ENCODE data around the gene RALY.

Gene RALY

DNA sequence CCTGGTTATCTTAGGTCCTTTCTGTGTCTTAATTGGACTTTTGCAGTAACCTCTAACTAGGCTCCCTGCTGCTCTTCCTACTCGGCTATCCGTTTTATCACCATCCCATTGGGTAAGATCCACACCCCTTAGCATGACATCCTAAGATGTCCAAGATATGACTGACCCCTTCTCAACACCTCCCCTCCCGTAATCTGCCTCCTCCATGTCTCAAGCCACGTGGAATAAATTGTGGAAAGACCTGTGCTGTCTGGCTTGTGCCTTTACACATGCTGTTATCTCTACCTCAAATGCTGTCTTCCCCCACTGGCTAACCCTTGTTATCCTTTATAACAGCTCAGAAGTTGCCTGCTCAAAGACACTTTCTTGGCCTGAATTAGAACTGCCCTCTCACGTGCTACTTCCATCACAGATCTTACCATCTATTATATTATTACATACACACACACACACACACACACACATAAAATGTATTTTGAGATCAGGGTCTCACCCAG is 91.9 kb downstream of the RALY start:
- no peak for TF ChIP-seq ZFX (IDR thresholded peaks at IDR 0.05)
- TF ChIP-seq, protein P1, sequence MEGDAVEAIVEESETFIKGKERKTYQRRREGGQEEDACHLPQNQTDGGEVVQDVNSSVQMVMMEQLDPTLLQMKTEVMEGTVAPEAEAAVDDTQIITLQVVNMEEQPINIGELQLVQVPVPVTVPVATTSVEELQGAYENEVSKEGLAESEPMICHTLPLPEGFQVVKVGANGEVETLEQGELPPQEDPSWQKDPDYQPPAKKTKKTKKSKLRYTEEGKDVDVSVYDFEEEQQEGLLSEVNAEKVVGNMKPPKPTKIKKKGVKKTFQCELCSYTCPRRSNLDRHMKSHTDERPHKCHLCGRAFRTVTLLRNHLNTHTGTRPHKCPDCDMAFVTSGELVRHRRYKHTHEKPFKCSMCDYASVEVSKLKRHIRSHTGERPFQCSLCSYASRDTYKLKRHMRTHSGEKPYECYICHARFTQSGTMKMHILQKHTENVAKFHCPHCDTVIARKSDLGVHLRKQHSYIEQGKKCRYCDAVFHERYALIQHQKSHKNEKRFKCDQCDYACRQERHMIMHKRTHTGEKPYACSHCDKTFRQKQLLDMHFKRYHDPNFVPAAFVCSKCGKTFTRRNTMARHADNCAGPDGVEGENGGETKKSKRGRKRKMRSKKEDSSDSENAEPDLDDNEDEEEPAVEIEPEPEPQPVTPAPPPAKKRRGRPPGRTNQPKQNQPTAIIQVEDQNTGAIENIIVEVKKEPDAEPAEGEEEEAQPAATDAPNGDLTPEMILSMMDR (conservative IDR thresholded peaks at IDR 0.05), result no peak
- no peak overlapping the region for H3K27ac ChIP-seq

- H3K27ac ChIP-seq, result no peak overlapping the region
- TF ChIP-seq, protein P1 (conservative IDR thresholded peaks at IDR 0.05), result no peak
- TF ChIP-seq ZFX (IDR thresholded peaks at IDR 0.05), result no peak
Measured at GRCh38 chr20:34088305-34089174, 94.8 kb downstream of the RALY start.

DNA sequence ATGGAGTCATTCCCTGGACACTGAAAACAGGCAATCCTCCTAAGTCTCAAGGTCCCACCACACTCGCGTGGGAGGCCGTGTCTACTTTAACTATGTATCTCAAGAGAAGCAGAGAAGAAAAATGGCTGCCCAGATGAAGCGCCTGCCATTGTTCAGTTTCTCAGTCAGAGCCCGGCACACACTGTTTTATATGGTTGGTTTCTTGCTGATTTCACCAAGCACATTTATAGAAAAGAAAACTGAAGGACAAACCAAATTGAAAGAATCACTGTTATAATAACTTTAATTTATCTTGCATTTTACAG is 95.4 kb downstream of the RALY start:
- H3K27ac ChIP-seq, result no peak overlapping the region
- TF ChIP-seq, protein P1 (conservative IDR thresholded peaks at IDR 0.05), result no peak
- no peak for TF ChIP-seq ZFX (IDR thresholded peaks at IDR 0.05)

GRCh38 chr20:34089655-34090345 is 96.1 kb downstream of the RALY start:
- no peak for TF ChIP-seq ZFX (IDR thresholded peaks at IDR 0.05)
- TF ChIP-seq, protein P1 (conservative IDR thresholded peaks at IDR 0.05), result no peak
- H3K27ac ChIP-seq, result peak overlapping the region; percentile 63

GRCh38 chr20:34090645-34091044 is 96.9 kb downstream of the RALY start:
- TF ChIP-seq, protein P1 (conservative IDR thresholded peaks at IDR 0.05), result no peak
- no peak for TF ChIP-seq ZFX (IDR thresholded peaks at IDR 0.05)
- peak overlapping the region; percentile 23; the same call in 1 of the 2 replicates for H3K27ac ChIP-seq

DNA sequence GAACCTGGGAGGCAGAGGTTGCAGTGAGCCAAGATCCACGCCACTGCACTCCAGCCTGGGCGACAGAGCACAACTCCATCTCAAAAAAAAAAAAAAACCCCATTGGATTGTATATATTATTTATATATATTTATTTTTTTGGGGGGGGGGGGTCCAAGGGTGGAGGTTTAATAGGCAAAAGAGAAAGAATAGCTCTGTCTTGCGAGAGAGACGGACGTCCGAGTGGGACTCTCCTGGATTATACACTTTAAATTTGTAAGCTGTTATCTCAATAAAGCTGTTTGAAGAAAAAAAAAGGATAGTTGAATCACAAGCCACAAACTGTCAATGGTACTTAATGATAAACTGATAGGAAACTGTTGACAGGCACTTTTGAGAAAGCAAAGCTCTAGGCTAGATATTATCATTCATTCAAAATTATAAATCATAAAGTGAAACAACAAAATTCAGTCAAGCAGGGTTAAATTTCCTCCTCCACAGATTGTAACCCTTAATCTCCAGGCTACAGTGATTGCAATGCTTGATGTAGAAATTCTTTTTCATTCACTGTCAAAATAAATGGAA is 98.0 kb downstream of the RALY start:
- H3K27ac ChIP-seq, result no peak overlapping the region
- TF ChIP-seq ZFX (IDR thresholded peaks at IDR 0.05), result no peak
- TF ChIP-seq, protein P1 (conservative IDR thresholded peaks at IDR 0.05), result no peak

GRCh38 chr20:34093895-34094294 is 100.2 kb downstream of the RALY start:
- TF ChIP-seq, protein P1 (conservative IDR thresholded peaks at IDR 0.05), result no peak
- TF ChIP-seq ZFX (IDR thresholded peaks at IDR 0.05), result no peak
- no peak overlapping the region for H3K27ac ChIP-seq

Measured in C4-2B (cell line).